ENCODE measurements around the gene HAUS7. TPM values are rescaled to one million over a fixed set of nuclear protein-coding genes. Genes with fewer than 3 reads are reported as not detected.

HAUS7 gene
- total and polyA plus RNA-seq, 2 experiments from 2014 or later, result 59.8 to 77.9 TPM

GRCh38 chrX:153471663-153472280 lies 1.4 kb upstream of the HAUS7 start (continued):
- TF ChIP-seq EZH2 (IDR thresholded peaks at IDR 0.05; ENCODE audit: low read depth, unreplicated experiment) (no peak), CREB1 (CRISPR knock-in tag; IDR thresholded peaks at IDR 0.05; ENCODE audit: low read depth) (no peak), ETS1 (IDR thresholded peaks at IDR 0.05) (no peak)

DNA sequence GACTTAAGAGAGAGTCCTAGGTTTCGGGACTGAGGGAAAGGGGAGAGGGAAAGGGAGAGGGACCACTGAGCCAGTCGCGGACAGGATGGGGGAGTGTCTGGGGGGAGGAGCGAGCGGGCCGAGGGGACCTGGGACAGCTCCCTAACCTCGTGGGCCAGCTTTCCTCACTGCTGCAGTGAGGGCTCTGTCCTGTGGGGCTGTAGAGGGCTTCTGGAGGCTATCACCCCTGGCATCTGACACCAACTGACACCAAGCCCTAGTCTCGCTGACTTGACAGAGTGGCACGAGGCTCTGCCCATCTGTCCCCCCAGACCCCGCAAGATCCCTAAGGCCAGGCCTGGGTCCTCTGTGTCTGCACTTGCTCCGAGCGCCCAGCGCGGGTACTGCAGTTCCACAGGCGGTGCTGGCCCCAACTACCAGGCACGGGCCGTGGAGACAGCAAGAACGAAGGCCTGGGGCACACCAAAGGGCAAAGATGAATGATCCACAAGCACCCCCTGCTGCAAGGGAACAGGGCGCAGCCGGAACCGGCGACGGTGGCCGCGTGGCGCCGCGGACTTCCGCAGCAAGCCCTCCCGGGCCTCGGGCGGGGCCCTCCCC lies 465 bp downstream of the HAUS7 start:
- Mint-ChIP-seq H3K27me3 (ENCODE audit: insufficient read depth, low read depth, poor library complexity) (peaks cover 13% of the 10 kb centered on the region), H3K4me3 (peak overlapping the region; percentile 85), H3K4me1 (0 out of 3 replicates have a peak, but pooled peaks cover 2% of the 10 kb centered on the region), H3K9me3 (no peaks in the 10 kb centered on the region; the same call in 2 of the 3 replicates), H3K36me3 (ENCODE audit: low read depth) (peaks cover 5% of the 10 kb centered on the region; the same call in 1 of the 3 replicates), H3K27ac (no peak overlapping the region)
- ATAC-seq (peak; percentile 62), DNase-seq (ENCODE audit: low spot score) (peak; percentile 17)
- Histone ChIP-seq H4K20me1 (replicated peaks; ENCODE audit: insufficient read depth) (no peaks in the 10 kb centered on the region), H3K27me3 (ENCODE audit: insufficient read depth) (peaks cover under 1% of the 10 kb centered on the region; the same call in 1 of the 2 replicates), H3K27ac (ENCODE audit: low read depth) (no peak overlapping the region), H3K4me2 (peak overlapping the region; percentile 79), H3K9me2 (ENCODE audit: insufficient read depth) (no peaks in the 10 kb centered on the region), H3K79me2 (replicated peaks; ENCODE audit: insufficient read depth) (no peaks in the 10 kb centered on the region), H3F3A (replicated peaks; ENCODE audit: low read depth) (no peaks in the 10 kb centered on the region), H3K4me3 (peak overlapping the region; percentile 72), H3K4me1 (ENCODE audit: insufficient read depth) (no peaks in the 10 kb centered on the region), H3K36me3 (ENCODE audit: insufficient read depth) (no peaks in the 10 kb centered on the region), H2AFZ (no peak overlapping the region)
- TF ChIP-seq STAT1 (IDR thresholded peaks at IDR 0.05; ENCODE audit: unreplicated experiment), result no peak
- TF ChIP-seq, protein P1, sequence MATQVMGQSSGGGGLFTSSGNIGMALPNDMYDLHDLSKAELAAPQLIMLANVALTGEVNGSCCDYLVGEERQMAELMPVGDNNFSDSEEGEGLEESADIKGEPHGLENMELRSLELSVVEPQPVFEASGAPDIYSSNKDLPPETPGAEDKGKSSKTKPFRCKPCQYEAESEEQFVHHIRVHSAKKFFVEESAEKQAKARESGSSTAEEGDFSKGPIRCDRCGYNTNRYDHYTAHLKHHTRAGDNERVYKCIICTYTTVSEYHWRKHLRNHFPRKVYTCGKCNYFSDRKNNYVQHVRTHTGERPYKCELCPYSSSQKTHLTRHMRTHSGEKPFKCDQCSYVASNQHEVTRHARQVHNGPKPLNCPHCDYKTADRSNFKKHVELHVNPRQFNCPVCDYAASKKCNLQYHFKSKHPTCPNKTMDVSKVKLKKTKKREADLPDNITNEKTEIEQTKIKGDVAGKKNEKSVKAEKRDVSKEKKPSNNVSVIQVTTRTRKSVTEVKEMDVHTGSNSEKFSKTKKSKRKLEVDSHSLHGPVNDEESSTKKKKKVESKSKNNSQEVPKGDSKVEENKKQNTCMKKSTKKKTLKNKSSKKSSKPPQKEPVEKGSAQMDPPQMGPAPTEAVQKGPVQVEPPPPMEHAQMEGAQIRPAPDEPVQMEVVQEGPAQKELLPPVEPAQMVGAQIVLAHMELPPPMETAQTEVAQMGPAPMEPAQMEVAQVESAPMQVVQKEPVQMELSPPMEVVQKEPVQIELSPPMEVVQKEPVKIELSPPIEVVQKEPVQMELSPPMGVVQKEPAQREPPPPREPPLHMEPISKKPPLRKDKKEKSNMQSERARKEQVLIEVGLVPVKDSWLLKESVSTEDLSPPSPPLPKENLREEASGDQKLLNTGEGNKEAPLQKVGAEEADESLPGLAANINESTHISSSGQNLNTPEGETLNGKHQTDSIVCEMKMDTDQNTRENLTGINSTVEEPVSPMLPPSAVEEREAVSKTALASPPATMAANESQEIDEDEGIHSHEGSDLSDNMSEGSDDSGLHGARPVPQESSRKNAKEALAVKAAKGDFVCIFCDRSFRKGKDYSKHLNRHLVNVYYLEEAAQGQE (IDR thresholded peaks at IDR 0.05; ENCODE audit: unreplicated experiment), result peak; percentile 59
- no peak for TF ChIP-seq EZH2 (IDR thresholded peaks at IDR 0.05; ENCODE audit: low read depth, unreplicated experiment)
- TF ChIP-seq EZH2phosphoT487 (IDR thresholded peaks at IDR 0.05; ENCODE audit: unreplicated experiment), result no peak

DNA sequence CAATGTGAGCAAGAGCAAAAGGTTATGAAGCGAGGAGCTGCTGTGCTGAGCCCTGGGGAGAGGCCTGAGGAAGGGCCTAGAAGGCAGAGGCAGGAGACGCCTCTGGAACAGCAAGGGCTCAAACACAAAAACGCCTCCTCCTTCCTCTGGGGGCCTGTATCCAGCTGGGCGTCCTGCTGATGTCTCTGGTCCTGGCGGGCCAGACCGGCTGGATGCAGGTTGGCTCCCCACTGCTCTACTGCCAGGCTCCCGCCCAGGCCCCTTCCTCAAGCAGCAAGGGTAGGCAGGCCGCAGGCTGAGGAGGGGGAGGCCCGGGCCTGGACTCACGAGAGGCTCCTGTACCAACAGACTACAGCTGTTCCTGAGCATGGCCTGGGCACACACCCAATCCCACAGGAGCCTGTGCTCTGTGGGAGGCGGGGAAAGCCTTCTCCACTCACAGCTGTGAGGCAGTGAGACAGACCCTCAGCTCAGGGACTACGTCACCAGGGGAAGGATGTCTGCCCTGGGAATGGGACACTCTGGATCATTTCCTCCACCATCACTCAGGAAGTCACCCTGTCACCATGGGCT lies 2.3 kb downstream of the HAUS7 start:
- H3K79me2 ChIP-seq (replicated peaks; ENCODE audit: insufficient read depth), result no peaks in the 10 kb centered on the region
- H3K4me3 ChIP-seq, result no peak overlapping the region
- Mint-ChIP-seq H3K27ac (no peak overlapping the region), H3K27me3 (ENCODE audit: insufficient read depth, low read depth, poor library complexity) (peaks cover 10% of the 10 kb centered on the region), H3K9me3 (no peaks in the 10 kb centered on the region), H3K36me3 (ENCODE audit: low read depth) (peaks cover 7% of the 10 kb centered on the region; the same call in 1 of the 3 replicates), H3K4me3 (no peak overlapping the region), H3K4me1 (0 out of 3 replicates have a peak, but pooled peaks cover 2% of the 10 kb centered on the region)
- DNase-seq (ENCODE audit: low spot score), result no peak
- H3K27me3 ChIP-seq (ENCODE audit: insufficient read depth), result no peaks in the 10 kb centered on the region
- no peaks in the 10 kb centered on the region for H3F3A ChIP-seq (replicated peaks; ENCODE audit: low read depth)
- no peaks in the 10 kb centered on the region for H4K20me1 ChIP-seq (replicated peaks; ENCODE audit: insufficient read depth)
- no peak overlapping the region for H3K4me2 ChIP-seq
- H2AFZ ChIP-seq, result no peak overlapping the region
- no peaks in the 10 kb centered on the region for H3K4me1 ChIP-seq (ENCODE audit: insufficient read depth)
- H3K27ac ChIP-seq (ENCODE audit: low read depth), result no peak overlapping the region
- H3K9me2 ChIP-seq (ENCODE audit: insufficient read depth), result no peaks in the 10 kb centered on the region
- ATAC-seq, result no peak
- H3K36me3 ChIP-seq (ENCODE audit: insufficient read depth), result no peaks in the 10 kb centered on the region
- TF ChIP-seq ETS1 (IDR thresholded peaks at IDR 0.05) (no peak), POLR2AphosphoS5 (IDR thresholded peaks at IDR 0.05; ENCODE audit: low read depth) (no peak), ZNF331 (CRISPR knock-in tag; IDR thresholded peaks at IDR 0.05; ENCODE audit: low read depth) (no peak), CREB1 (CRISPR knock-in tag; IDR thresholded peaks at IDR 0.05; ENCODE audit: low read depth) (no peak), EZH2 (IDR thresholded peaks at IDR 0.05; ENCODE audit: low read depth, unreplicated experiment) (no peak), ZNF114 (CRISPR knock-in tag; IDR thresholded peaks at IDR 0.05) (no peak), JUNB (IDR thresholded peaks at IDR 0.05; ENCODE audit: unreplicated experiment) (no peak)
- TF ChIP-seq, protein P1 (IDR thresholded peaks at IDR 0.05; ENCODE audit: unreplicated experiment), result no peak

All from GM23338 (cell line).